Measurements from ENCODE around the gene CEP72.
"Not testable (repeated sequence)": the region's sequence is repeated elsewhere in the genome, so short reads cannot be mapped to it uniquely, and the experiment has no call there.

Gene CEP72

GRCh38 chr5:597871-598563, 14.1 kb upstream of the CEP72 start:
- Histone ChIP-seq H3K4me2 (peak overlapping the region in 4 of 11 experiments; percentile 13 to 48 (median 24); a peak in 6 of 22 replicates), H4K20me1 (peaks cover 0 to 5% (median 0%) of the 10 kb centered on the region in 11 experiments; a peak in 1 of 22 replicates), H3K9ac (no peak overlapping the region), H3K9me3 (replicated peaks in 1 of 11) (no peaks in the 10 kb centered on the region), H3K4me1 (peaks cover 0 to 24% (median 14%) of the 10 kb centered on the region in 10 experiments; a peak in 16 of 20 replicates), H3K36me3 (no peaks in the 10 kb centered on the region), H3K4me3 (no peak overlapping the region), H3K27ac (no peak overlapping the region), H3K27me3 (peaks cover 0 to 25% (median 5%) of the 10 kb centered on the region in 11 experiments; a peak in 8 of 22 replicates)
- no peak for TF ChIP-seq Cebpa-rat (IDR thresholded peaks at IDR 0.05)

- peak overlapping the region in 4 of 11 experiments; percentile 13 to 48 (median 24); a peak in 6 of 22 replicates for H3K4me2 ChIP-seq
- no peak for TF ChIP-seq Cebpa-rat (IDR thresholded peaks at IDR 0.05)
- H3K27ac ChIP-seq: no peak overlapping the region
- no peak overlapping the region for H3K9ac ChIP-seq
- H3K4me1 ChIP-seq: peaks cover 0 to 28% (median 14%) of the 10 kb centered on the region in 10 experiments; a peak in 16 of 20 replicates
- peaks cover 0 to 29% (median 5%) of the 10 kb centered on the region in 11 experiments; a peak in 8 of 22 replicates for H3K27me3 ChIP-seq
- no peaks in the 10 kb centered on the region for H3K36me3 ChIP-seq
- H4K20me1 ChIP-seq: peaks cover 0 to 10% (median 0%) of the 10 kb centered on the region in 11 experiments; a peak in 1 of 22 replicates
- no peaks in the 10 kb centered on the region for H3K9me3 ChIP-seq (replicated peaks in 1 of 11)
- H3K4me3 ChIP-seq: no peak overlapping the region
Observed at GRCh38 chr5:598564-598890, 13.6 kb upstream of the CEP72 start.

GRCh38 chr5:600886-601541, 11.1 kb upstream of the CEP72 start:
- Histone ChIP-seq H3K9ac (no peak overlapping the region), H3K27me3 (peaks cover 0 to 37% (median 5%) of the 10 kb centered on the region in 11 experiments; a peak in 8 of 22 replicates), H3K4me3 (no peak overlapping the region), H3K27ac (no peak overlapping the region), H3K36me3 (no peaks in the 10 kb centered on the region), H3K4me2 (no peak overlapping the region), H4K20me1 (peaks cover 0 to 13% (median 0%) of the 10 kb centered on the region in 11 experiments; a peak in 1 of 22 replicates), H3K4me1 (peaks cover 0 to 20% (median 3%) of the 10 kb centered on the region in 10 experiments; a peak in 11 of 20 replicates), H3K9me3 (replicated peaks in 1 of 11) (no peaks in the 10 kb centered on the region)
- TF ChIP-seq Cebpa-rat (IDR thresholded peaks at IDR 0.05): no peak

- TF ChIP-seq Cebpa-rat (IDR thresholded peaks at IDR 0.05): no peak
- Histone ChIP-seq H3K9ac (no peak overlapping the region), H3K27me3 (peaks cover 0 to 45% (median 5%) of the 10 kb centered on the region in 11 experiments; a peak in 8 of 22 replicates), H4K20me1 (peaks cover 0 to 19% (median 0%) of the 10 kb centered on the region in 11 experiments; a peak in 3 of 22 replicates), H3K9me3 (replicated peaks in 1 of 11) (no peaks in the 10 kb centered on the region), H3K36me3 (no peaks in the 10 kb centered on the region), H3K4me1 (peaks cover 0 to 29% (median 12%) of the 10 kb centered on the region in 10 experiments; a peak in 17 of 20 replicates), H3K4me3 (no peak overlapping the region), H3K4me2 (no peak overlapping the region), H3K27ac (no peak overlapping the region)
Observed at GRCh38 chr5:601771-602465, 10.2 kb upstream of the CEP72 start.

- H3K27ac ChIP-seq: no peak overlapping the region
- H3K4me2 ChIP-seq: 0 out of 22 replicates have a peak overlapping the region, but pooled peaks of 1 of the 11 experiments have one; percentile 17
- peaks cover 0 to 43% (median 5%) of the 10 kb centered on the region in 11 experiments; a peak in 8 of 22 replicates for H3K27me3 ChIP-seq
- H4K20me1 ChIP-seq: peaks cover 0 to 24% (median 0%) of the 10 kb centered on the region in 11 experiments; a peak in 5 of 22 replicates
- TF ChIP-seq Cebpa-rat (IDR thresholded peaks at IDR 0.05): no peak
- no peak overlapping the region for H3K4me3 ChIP-seq
- no peaks in the 10 kb centered on the region for H3K36me3 ChIP-seq
- no peak overlapping the region for H3K9ac ChIP-seq
- peaks cover 2 to 35% (median 18%) of the 10 kb centered on the region in 10 experiments; a peak in 19 of 20 replicates for H3K4me1 ChIP-seq
- no peaks in the 10 kb centered on the region for H3K9me3 ChIP-seq (replicated peaks in 1 of 11)
Observed at GRCh38 chr5:602466-603035, 9.6 kb upstream of the CEP72 start.

- Histone ChIP-seq H3K36me3 (no peaks in the 10 kb centered on the region), H4K20me1 (peaks cover 0 to 32% (median 0%) of the 10 kb centered on the region in 11 experiments; a peak in 7 of 22 replicates), H3K9me3 (replicated peaks in 1 of 11) (no peaks in the 10 kb centered on the region), H3K4me2 (peak overlapping the region in 1 of 11 experiments; percentile 17; a peak in 1 of 22 replicates), H3K4me1 (peaks cover 6 to 40% (median 26%) of the 10 kb centered on the region in 10 experiments; a peak in 19 of 20 replicates), H3K27ac (no peak overlapping the region), H3K4me3 (no peak overlapping the region), H3K27me3 (peaks cover 0 to 45% (median 5%) of the 10 kb centered on the region in 11 experiments; a peak in 8 of 22 replicates), H3K9ac (no peak overlapping the region)
- no peak for TF ChIP-seq Cebpa-rat (IDR thresholded peaks at IDR 0.05)
Observed at GRCh38 chr5:603081-603998, 8.8 kb upstream of the CEP72 start.

- Histone ChIP-seq H3K27me3 (peaks cover 0 to 37% (median 0%) of the 10 kb centered on the region in 11 experiments; a peak in 5 of 22 replicates), H3K4me2 (no peak overlapping the region), H4K20me1 (peaks cover 0 to 43% (median 0%) of the 10 kb centered on the region in 11 experiments; a peak in 7 of 22 replicates), H3K36me3 (no peaks in the 10 kb centered on the region), H3K27ac (no peak overlapping the region), H3K4me1 (peaks cover 6 to 47% (median 31%) of the 10 kb centered on the region in 10 experiments; a peak in 19 of 20 replicates), H3K4me3 (no peak overlapping the region), H3K9ac (no peak overlapping the region), H3K9me3 (replicated peaks in 1 of 11) (no peaks in the 10 kb centered on the region)
- TF ChIP-seq Cebpa-rat (IDR thresholded peaks at IDR 0.05): no peak
Observed at GRCh38 chr5:604391-604831, 7.7 kb upstream of the CEP72 start.

- not testable (repeated sequence) for H3K9ac ChIP-seq; H3K27ac ChIP-seq; H3K9me3 ChIP-seq (replicated peaks in 1 of 11); H3K36me3 ChIP-seq; H3K4me2 ChIP-seq; H3K4me3 ChIP-seq
- Histone ChIP-seq H3K4me1 (peaks cover 6 to 50% (median 31%) of the 10 kb centered on the region in 10 experiments; a peak in 19 of 20 replicates), H3K27me3 (peaks cover 0 to 35% (median 0%) of the 10 kb centered on the region in 11 experiments; a peak in 5 of 22 replicates), H4K20me1 (peaks cover 0 to 50% (median 0%) of the 10 kb centered on the region in 11 experiments; a peak in 7 of 22 replicates)
Observed at GRCh38 chr5:605090-605489, 7.0 kb upstream of the CEP72 start.

All from BLaER1 treated with 17β-estradiol and CSF1 and Interleukin-3, amounts not matched to agents 10 nM and 100 nM (cell line).